Neutrophil (primary cell): ENCODE data around the gene LY6G5B.
A peak's percentile ranks its signal among the peaks of the same experiment; 100 is the strongest.

ENCODE experiments used
- H3K27ac ChIP-seq: fragments of 200-600 bp; sonication (generic); 2 replicates; pipeline ENCODE4 v1.5.1; 2016; ENCODE audit warnings: mild to moderate bottlenecking, moderate library complexity
- H3K27me3 ChIP-seq: fragments of 200-600 bp; sonication (generic); 2 replicates; pipeline ENCODE4 v1.6.0; 2016; ENCODE audit warnings: mild to moderate bottlenecking
- H3K36me3 ChIP-seq: fragments of 200-600 bp; sonication (generic); 2 replicates; pipeline ENCODE4 v1.5.1; 2017
- H3K4me1 ChIP-seq, 2 experiments: fragments of 200-600 bp in 1 of 2; sonication (generic) in 1 of 2; 1 replicate in 1 of 2; 2 replicates in 1 of 2; pipeline versions ENCODE4 v1.5.1 to v1.6.1; 2013 to 2016; ENCODE audit warnings: low read depth in 1 of 2, low read length in 1 of 2, mild to moderate bottlenecking in 1 of 2, moderate library complexity in 1 of 2; ENCODE audit not compliant: control insufficient read depth in 1 of 2, insufficient read depth in 1 of 2
- H3K4me3 ChIP-seq, 2 experiments: fragments of 200-600 bp in 1 of 2; sonication (generic) in 1 of 2; 1 replicate in 1 of 2; 2 replicates in 1 of 2; pipeline ENCODE4 v1.5.1; 2013 to 2016; ENCODE audit warnings: low read depth in 1 of 2, low read length in 1 of 2, mild to moderate bottlenecking in 1 of 2, moderate library complexity in 1 of 2
- H3K9me3 ChIP-seq: fragments of 200-600 bp; sonication (generic); 2 replicates; pipeline ENCODE4 v1.5.1; 2016
- CTCF ChIP-seq: fragments of 200-600 bp; sonication (generic); IDR thresholded peaks from 2 replicates; pipeline ENCODE4 v1.5.1; 2016; ENCODE audit warnings: antibody characterized with exemption

The LY6G5B gene

GRCh38 chr6:31652925-31653724 lies 16.7 kb upstream of the LY6G5B start:
- no peak for TF ChIP-seq CTCF
- Histone ChIP-seq H3K27ac (peak overlapping the region; percentile 100), H3K4me1 (peaks cover 38 to 42% of the 10 kb centered on the region in 2 experiments), H3K36me3 (peaks cover 44% of the 10 kb centered on the region), H3K9me3 (no peaks in the 10 kb centered on the region), H3K4me3 (peak overlapping the region; percentile 85 to 93), H3K27me3 (no peaks in the 10 kb centered on the region)

- no peak for TF ChIP-seq CTCF
- Histone ChIP-seq H3K27me3 (no peaks in the 10 kb centered on the region), H3K4me3 (no peak overlapping the region), H3K27ac (no peak overlapping the region), H3K36me3 (peaks cover 28% of the 10 kb centered on the region), H3K9me3 (no peaks in the 10 kb centered on the region), H3K4me1 (peaks cover 54 to 59% of the 10 kb centered on the region in 2 experiments)
Observed at GRCh38 chr6:31654574-31655348, 15.0 kb upstream of the LY6G5B start.

GRCh38 chr6:31655349-31656237 lies 14.2 kb upstream of the LY6G5B start, which contains the start of gene APOM:
APOM (plus strand) TSS chr6:31655894; CDS start chr6:31655967, 73 bp downstream.
- peaks cover 27% of the 10 kb centered on the region for H3K36me3 ChIP-seq
- H3K27me3 ChIP-seq: no peaks in the 10 kb centered on the region
- H3K4me1 ChIP-seq: peaks cover 62 to 65% of the 10 kb centered on the region in 2 experiments
- H3K27ac ChIP-seq: peak within 1 kb of the TSS; percentile 27
- no peak for TF ChIP-seq CTCF
- no peak within 1 kb of the TSS for H3K4me3 ChIP-seq
- H3K9me3 ChIP-seq: no peaks in the 10 kb centered on the region

GRCh38 chr6:31657406-31658157 lies 12.2 kb upstream of the LY6G5B start:
- no peak overlapping the region for H3K4me3 ChIP-seq
- peak overlapping the region; percentile 35 for H3K27ac ChIP-seq
- H3K27me3 ChIP-seq: no peaks in the 10 kb centered on the region
- H3K4me1 ChIP-seq: peaks cover 58 to 64% of the 10 kb centered on the region in 2 experiments
- H3K36me3 ChIP-seq: peaks cover 41% of the 10 kb centered on the region
- no peak for TF ChIP-seq CTCF
- H3K9me3 ChIP-seq: no peaks in the 10 kb centered on the region
